ENCODE measurements around the gene SWAP70. TPM values are rescaled to one million over a fixed set of nuclear protein-coding genes. Genes with fewer than 3 reads are reported as not detected.
"Not testable (repeated sequence)": the region's sequence is repeated elsewhere in the genome, so short reads cannot be mapped to it uniquely, and the experiment has no call there.

The SWAP70 gene
- total RNA-seq, 1 donor from 2014 or later = 8.1 TPM

- Mint-ChIP-seq H3K27ac (no peak overlapping the region), H3K4me3 (no peak overlapping the region), H3K4me1 (peaks cover 3% of the 10 kb centered on the region), H3K27me3 (no peaks in the 10 kb centered on the region), H3K9me3 (no peaks in the 10 kb centered on the region), H3K36me3 (ENCODE audit: low read depth) (peaks cover 5% of the 10 kb centered on the region)
- DNase-seq = peak; percentile 52
- intact Hi-C loops (cut with micrococcal nuclease) = loop anchor here (2.0 kb wide), 1 partner anchor 59 kb away; no protein-coding TSS in a partner anchor
Observed at GRCh38 chr11:9689721-9690120, 25.8 kb downstream of the SWAP70 start.

GRCh38 chr11:9691865-9692264 is 28.0 kb downstream of the SWAP70 start:
- Mint-ChIP-seq H3K4me3 (no peak overlapping the region), H3K27ac (no peak overlapping the region), H3K27me3 (no peaks in the 10 kb centered on the region), H3K4me1 (peaks cover 3% of the 10 kb centered on the region), H3K9me3 (no peaks in the 10 kb centered on the region), H3K36me3 (ENCODE audit: low read depth) (peaks cover 14% of the 10 kb centered on the region)
- no peak for DNase-seq
- intact Hi-C loops (cut with micrococcal nuclease) = no loop called here

- Mint-ChIP-seq H3K27me3 (no peaks in the 10 kb centered on the region), H3K4me3 (no peak overlapping the region), H3K4me1 (peaks cover 3% of the 10 kb centered on the region), H3K36me3 (ENCODE audit: low read depth) (peaks cover 14% of the 10 kb centered on the region), H3K27ac (no peak overlapping the region), H3K9me3 (no peaks in the 10 kb centered on the region)
- no peak for DNase-seq
- intact Hi-C loops (cut with micrococcal nuclease) = no loop called here
Observed at GRCh38 chr11:9692691-9693090, 28.8 kb downstream of the SWAP70 start.

GRCh38 chr11:9693801-9694553 is 30.1 kb downstream of the SWAP70 start:
- Mint-ChIP-seq H3K4me1 (peaks cover 5% of the 10 kb centered on the region), H3K27ac (no peak overlapping the region), H3K9me3 (no peaks in the 10 kb centered on the region), H3K36me3 (ENCODE audit: low read depth) (peaks cover 14% of the 10 kb centered on the region), H3K4me3 (no peak overlapping the region), H3K27me3 (no peaks in the 10 kb centered on the region)
- DNase-seq = peak; percentile 24
- intact Hi-C loops (cut with micrococcal nuclease) = no loop called here

- intact Hi-C loops (cut with micrococcal nuclease); H3K9me3 Mint-ChIP-seq; DNase-seq; H3K4me3 Mint-ChIP-seq; H3K27me3 Mint-ChIP-seq; H3K27ac Mint-ChIP-seq; H3K4me1 Mint-ChIP-seq: not testable (repeated sequence)
- peaks cover 14% of the 10 kb centered on the region for H3K36me3 Mint-ChIP-seq (ENCODE audit: low read depth)
Observed at GRCh38 chr11:9695228-9695627, 31.4 kb downstream of the SWAP70 start.

GRCh38 chr11:9697766-9698165 is 33.9 kb downstream of the SWAP70 start:
- DNase-seq = no peak
- H3K27ac Mint-ChIP-seq = no peak overlapping the region
- H3K36me3 Mint-ChIP-seq (ENCODE audit: low read depth) = peaks cover 14% of the 10 kb centered on the region
- intact Hi-C loops (cut with micrococcal nuclease) = no loop called here
- peaks cover 10% of the 10 kb centered on the region for H3K4me1 Mint-ChIP-seq
- no peaks in the 10 kb centered on the region for H3K27me3 Mint-ChIP-seq
- H3K4me3 Mint-ChIP-seq = no peak overlapping the region
- H3K9me3 Mint-ChIP-seq = no peaks in the 10 kb centered on the region

- peaks cover 4% of the 10 kb centered on the region for H3K36me3 Mint-ChIP-seq (ENCODE audit: low read depth)
- intact Hi-C loops (cut with micrococcal nuclease) = no loop called here
Observed at GRCh38 chr11:9700105-9700801, 36.4 kb downstream of the SWAP70 start.

GRCh38 chr11:9701799-9702198 is 37.9 kb downstream of the SWAP70 start:
- H3K36me3 Mint-ChIP-seq (ENCODE audit: low read depth) = no peaks in the 10 kb centered on the region

More at GRCh38 chr11:9700105-9700801, 36.4 kb downstream of the SWAP70 start:
- H3K27me3 Mint-ChIP-seq = no peaks in the 10 kb centered on the region
- no peaks in the 10 kb centered on the region for H3K9me3 Mint-ChIP-seq
- H3K4me3 Mint-ChIP-seq = no peak overlapping the region
- peaks cover 18% of the 10 kb centered on the region for H3K4me1 Mint-ChIP-seq
- no peak overlapping the region for H3K27ac Mint-ChIP-seq
- DNase-seq = no peak

GRCh38 chr11:9703280-9703679 is 39.4 kb downstream of the SWAP70 start:
- Mint-ChIP-seq H3K4me3 (no peak overlapping the region), H3K27me3 (peaks cover 2% of the 10 kb centered on the region), H3K27ac (no peak overlapping the region), H3K4me1 (peaks cover 18% of the 10 kb centered on the region), H3K9me3 (no peaks in the 10 kb centered on the region), H3K36me3 (ENCODE audit: low read depth) (no peaks in the 10 kb centered on the region)
- intact Hi-C loops (cut with micrococcal nuclease) = no loop called here
- DNase-seq = no peak

More at GRCh38 chr11:9701799-9702198, 37.9 kb downstream of the SWAP70 start:
- Mint-ChIP-seq H3K9me3 (no peaks in the 10 kb centered on the region), H3K4me1 (peaks cover 18% of the 10 kb centered on the region), H3K27ac (peak overlapping the region; percentile 27), H3K27me3 (no peaks in the 10 kb centered on the region), H3K4me3 (peak overlapping the region; percentile 38)
- intact Hi-C loops (cut with micrococcal nuclease) = no loop called here
- DNase-seq = no peak

- intact Hi-C loops (cut with micrococcal nuclease) = no loop called here
- no peak for DNase-seq
Observed at GRCh38 chr11:9704037-9704436, 40.2 kb downstream of the SWAP70 start.

GRCh38 chr11:9704620-9705019 is 40.7 kb downstream of the SWAP70 start:
- Mint-ChIP-seq H3K36me3 (ENCODE audit: low read depth) (no peaks in the 10 kb centered on the region), H3K27ac (no peak overlapping the region), H3K9me3 (no peaks in the 10 kb centered on the region), H3K4me3 (no peak overlapping the region), H3K27me3 (peaks cover 3% of the 10 kb centered on the region), H3K4me1 (peaks cover 15% of the 10 kb centered on the region)
- intact Hi-C loops (cut with micrococcal nuclease) = no loop called here
- DNase-seq = no peak

More at GRCh38 chr11:9704037-9704436, 40.2 kb downstream of the SWAP70 start:
- Mint-ChIP-seq H3K27me3 (peaks cover 3% of the 10 kb centered on the region), H3K9me3 (no peaks in the 10 kb centered on the region), H3K4me3 (no peak overlapping the region), H3K27ac (no peak overlapping the region), H3K36me3 (ENCODE audit: low read depth) (no peaks in the 10 kb centered on the region), H3K4me1 (peaks cover 16% of the 10 kb centered on the region)

- H3K36me3 Mint-ChIP-seq (ENCODE audit: low read depth); H3K27me3 Mint-ChIP-seq; intact Hi-C loops (cut with micrococcal nuclease); H3K9me3 Mint-ChIP-seq; DNase-seq; H3K27ac Mint-ChIP-seq; H3K4me3 Mint-ChIP-seq: not testable (repeated sequence)
- H3K4me1 Mint-ChIP-seq = peaks cover 15% of the 10 kb centered on the region
Observed at GRCh38 chr11:9705361-9705760, 41.5 kb downstream of the SWAP70 start.

GRCh38 chr11:9708544-9708943 is 44.7 kb downstream of the SWAP70 start:
- intact Hi-C loops (cut with micrococcal nuclease) = no loop called here
- no peak for DNase-seq
- Mint-ChIP-seq H3K9me3 (no peaks in the 10 kb centered on the region), H3K27ac (no peak overlapping the region), H3K4me3 (no peak overlapping the region), H3K36me3 (ENCODE audit: low read depth) (no peaks in the 10 kb centered on the region), H3K4me1 (peaks cover under 1% of the 10 kb centered on the region), H3K27me3 (peaks cover 13% of the 10 kb centered on the region)

GRCh38 chr11:9710223-9710622 is 46.3 kb downstream of the SWAP70 start:
- H3K9me3 Mint-ChIP-seq = no peaks in the 10 kb centered on the region
- no peak overlapping the region for H3K4me3 Mint-ChIP-seq
- H3K36me3 Mint-ChIP-seq (ENCODE audit: low read depth) = peaks cover 3% of the 10 kb centered on the region
- H3K27me3 Mint-ChIP-seq = peaks cover 13% of the 10 kb centered on the region
- no peak overlapping the region for H3K27ac Mint-ChIP-seq
- H3K4me1 Mint-ChIP-seq = no peaks in the 10 kb centered on the region
- DNase-seq = no peak
- intact Hi-C loops (cut with micrococcal nuclease) = no loop called here

Measured in activated CD4-positive, alpha-beta T cell treated with anti-CD3 and anti-CD28 coated beads, Interleukin-2, amount 10 ng/mL, durations not matched to agents 24 days and 14 days (primary cell).